Measurements from ENCODE around the gene ALS2CL.

Gene ALS2CL

GRCh38 chr3:46671541-46672348, 21.7 kb downstream of the ALS2CL start:
- H3K4me3 ChIP-seq (ENCODE audit: low read depth, low read length) = no peak overlapping the region
- DNase-seq (ENCODE audit: low read depth) = no peak
- no peak for TF ChIP-seq CTCF (IDR thresholded peaks at IDR 0.05; ENCODE audit: control insufficient read depth, extremely low read depth, insufficient read depth)

GRCh38 chr3:46670891-46671427, 22.5 kb downstream of the ALS2CL start:
- H3K4me3 ChIP-seq (ENCODE audit: low read depth, low read length) = no peak overlapping the region
- TF ChIP-seq CTCF (IDR thresholded peaks at IDR 0.05; ENCODE audit: control insufficient read depth, extremely low read depth, insufficient read depth) = no peak
- DNase-seq (ENCODE audit: low read depth) = no peak

GRCh38 chr3:46670000-46670890, 23.2 kb downstream of the ALS2CL start:
- no peak overlapping the region for H3K4me3 ChIP-seq (ENCODE audit: low read depth, low read length)
- DNase-seq (ENCODE audit: low read depth) = no peak
- TF ChIP-seq CTCF (IDR thresholded peaks at IDR 0.05; ENCODE audit: control insufficient read depth, extremely low read depth, insufficient read depth) = no peak

- no peak overlapping the region for H3K4me3 ChIP-seq (ENCODE audit: low read depth, low read length)
- no peak for DNase-seq (ENCODE audit: low read depth)
- no peak for TF ChIP-seq CTCF (IDR thresholded peaks at IDR 0.05; ENCODE audit: control insufficient read depth, extremely low read depth, insufficient read depth)
These were observed 24.1 kb downstream of the ALS2CL start for GRCh38 chr3:46669191-46669999.

GRCh38 chr3:46668591-46668990, 24.9 kb downstream of the ALS2CL start:
- TF ChIP-seq CTCF (IDR thresholded peaks at IDR 0.05; ENCODE audit: control insufficient read depth, extremely low read depth, insufficient read depth) = no peak
- no peak overlapping the region for H3K4me3 ChIP-seq (ENCODE audit: low read depth, low read length)
- no peak for DNase-seq (ENCODE audit: low read depth)

- no peak for TF ChIP-seq CTCF (IDR thresholded peaks at IDR 0.05; ENCODE audit: control insufficient read depth, extremely low read depth, insufficient read depth)
- H3K4me3 ChIP-seq (ENCODE audit: low read depth, low read length) = no peak overlapping the region
- no peak for DNase-seq (ENCODE audit: low read depth)
These were observed 25.4 kb downstream of the ALS2CL start for GRCh38 chr3:46668116-46668515.

All from LNCaP clone FGC (cell line).